HL-60 (cell line): Measurements from ENCODE around the gene TMEM163.

ENCODE experiments used
- POLR2AphosphoS5 ChIP-seq: IDR thresholded peaks from 2 replicates; pipeline ENCODE4 v1.6.1; 2012; ENCODE audit warnings: low read depth
- TF ChIP-seq, protein P1 (sequence below): IDR thresholded peaks from one replicate; pipeline ENCODE4 v1.5.1; 2011; ENCODE audit warnings: low read length, control low read depth, inconsistent platforms; ENCODE audit not compliant: insufficient read depth
- TF ChIP-seq, protein P2 (sequence below): IDR thresholded peaks from 2 replicates; pipeline ENCODE4 v1.6.1; 2012; ENCODE audit warnings: low read depth; ENCODE audit not compliant: insufficient replicate concordance

DNA sequence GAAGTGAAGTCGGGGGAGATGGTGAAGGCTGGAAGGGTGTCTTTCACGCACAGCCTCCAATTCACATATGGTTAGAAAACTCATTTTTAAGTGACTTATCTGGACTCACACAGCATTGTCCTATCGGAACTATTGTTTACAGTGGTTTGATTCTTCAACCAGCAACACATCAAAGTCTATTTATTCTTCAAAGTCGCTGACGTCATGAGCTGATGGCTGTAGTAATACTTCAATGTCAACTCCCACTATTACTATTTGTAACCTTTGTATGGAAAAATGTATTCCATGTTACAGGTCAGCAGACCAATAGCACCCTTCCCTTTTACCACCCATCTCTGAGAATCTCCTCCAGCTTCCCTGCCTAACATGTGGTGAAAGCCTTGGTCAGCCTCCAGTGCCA is 47.8 kb upstream of the TMEM163 start:
- TF ChIP-seq, protein P1, sequence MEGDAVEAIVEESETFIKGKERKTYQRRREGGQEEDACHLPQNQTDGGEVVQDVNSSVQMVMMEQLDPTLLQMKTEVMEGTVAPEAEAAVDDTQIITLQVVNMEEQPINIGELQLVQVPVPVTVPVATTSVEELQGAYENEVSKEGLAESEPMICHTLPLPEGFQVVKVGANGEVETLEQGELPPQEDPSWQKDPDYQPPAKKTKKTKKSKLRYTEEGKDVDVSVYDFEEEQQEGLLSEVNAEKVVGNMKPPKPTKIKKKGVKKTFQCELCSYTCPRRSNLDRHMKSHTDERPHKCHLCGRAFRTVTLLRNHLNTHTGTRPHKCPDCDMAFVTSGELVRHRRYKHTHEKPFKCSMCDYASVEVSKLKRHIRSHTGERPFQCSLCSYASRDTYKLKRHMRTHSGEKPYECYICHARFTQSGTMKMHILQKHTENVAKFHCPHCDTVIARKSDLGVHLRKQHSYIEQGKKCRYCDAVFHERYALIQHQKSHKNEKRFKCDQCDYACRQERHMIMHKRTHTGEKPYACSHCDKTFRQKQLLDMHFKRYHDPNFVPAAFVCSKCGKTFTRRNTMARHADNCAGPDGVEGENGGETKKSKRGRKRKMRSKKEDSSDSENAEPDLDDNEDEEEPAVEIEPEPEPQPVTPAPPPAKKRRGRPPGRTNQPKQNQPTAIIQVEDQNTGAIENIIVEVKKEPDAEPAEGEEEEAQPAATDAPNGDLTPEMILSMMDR: no peak
- TF ChIP-seq POLR2AphosphoS5: no peak
- TF ChIP-seq, protein P2, sequence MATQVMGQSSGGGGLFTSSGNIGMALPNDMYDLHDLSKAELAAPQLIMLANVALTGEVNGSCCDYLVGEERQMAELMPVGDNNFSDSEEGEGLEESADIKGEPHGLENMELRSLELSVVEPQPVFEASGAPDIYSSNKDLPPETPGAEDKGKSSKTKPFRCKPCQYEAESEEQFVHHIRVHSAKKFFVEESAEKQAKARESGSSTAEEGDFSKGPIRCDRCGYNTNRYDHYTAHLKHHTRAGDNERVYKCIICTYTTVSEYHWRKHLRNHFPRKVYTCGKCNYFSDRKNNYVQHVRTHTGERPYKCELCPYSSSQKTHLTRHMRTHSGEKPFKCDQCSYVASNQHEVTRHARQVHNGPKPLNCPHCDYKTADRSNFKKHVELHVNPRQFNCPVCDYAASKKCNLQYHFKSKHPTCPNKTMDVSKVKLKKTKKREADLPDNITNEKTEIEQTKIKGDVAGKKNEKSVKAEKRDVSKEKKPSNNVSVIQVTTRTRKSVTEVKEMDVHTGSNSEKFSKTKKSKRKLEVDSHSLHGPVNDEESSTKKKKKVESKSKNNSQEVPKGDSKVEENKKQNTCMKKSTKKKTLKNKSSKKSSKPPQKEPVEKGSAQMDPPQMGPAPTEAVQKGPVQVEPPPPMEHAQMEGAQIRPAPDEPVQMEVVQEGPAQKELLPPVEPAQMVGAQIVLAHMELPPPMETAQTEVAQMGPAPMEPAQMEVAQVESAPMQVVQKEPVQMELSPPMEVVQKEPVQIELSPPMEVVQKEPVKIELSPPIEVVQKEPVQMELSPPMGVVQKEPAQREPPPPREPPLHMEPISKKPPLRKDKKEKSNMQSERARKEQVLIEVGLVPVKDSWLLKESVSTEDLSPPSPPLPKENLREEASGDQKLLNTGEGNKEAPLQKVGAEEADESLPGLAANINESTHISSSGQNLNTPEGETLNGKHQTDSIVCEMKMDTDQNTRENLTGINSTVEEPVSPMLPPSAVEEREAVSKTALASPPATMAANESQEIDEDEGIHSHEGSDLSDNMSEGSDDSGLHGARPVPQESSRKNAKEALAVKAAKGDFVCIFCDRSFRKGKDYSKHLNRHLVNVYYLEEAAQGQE: no peak
